Embryonic facial prominence (tissue), 1 donor: ENCODE results near the gene ACACB.

Source experiments
- DNase-seq: peaks from one replicate; pipeline ENCODE4 v3.0.0-alpha.2; 2016; ENCODE audit errors: extremely low spot score

ACACB gene

DNA sequence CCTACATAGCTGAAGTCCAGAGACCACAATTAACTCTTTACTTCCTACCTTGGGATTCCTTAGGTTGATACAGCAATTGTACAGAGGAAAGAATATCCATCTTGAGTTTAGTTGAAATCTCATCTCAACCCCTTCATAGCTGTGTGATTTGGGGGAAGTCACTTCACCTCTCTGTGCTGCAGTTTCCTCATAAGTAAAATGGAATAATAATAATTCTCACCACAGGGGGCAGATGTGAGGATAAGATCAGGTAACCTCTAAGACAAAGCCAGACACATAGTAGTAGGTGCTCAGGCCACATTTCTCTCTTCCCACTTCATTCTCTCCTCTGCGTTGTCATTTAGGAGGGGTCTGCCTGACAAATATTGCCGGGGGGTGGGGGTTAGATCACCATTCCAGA lies 186.0 kb downstream of the ACACB start:
- DNase-seq, result no peak

DNA sequence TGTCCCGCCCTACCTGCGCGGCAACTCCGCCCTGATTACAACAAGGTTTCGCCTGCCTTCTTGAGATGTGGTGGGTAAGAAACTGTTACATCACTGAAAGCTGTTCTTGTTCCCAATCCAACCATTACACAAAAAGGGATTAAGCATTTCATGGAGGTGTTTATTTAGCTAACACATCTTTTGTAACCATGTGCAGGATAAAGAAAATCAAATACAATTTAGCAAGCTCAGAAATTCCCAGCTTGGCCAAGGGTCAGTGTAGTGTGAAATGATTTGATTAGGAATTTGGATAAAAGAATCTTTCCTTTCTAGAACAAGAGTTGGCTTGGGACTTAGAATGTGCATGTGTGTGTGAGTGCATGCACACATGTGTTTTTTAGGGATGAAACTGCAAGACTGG lies 186.4 kb downstream of the ACACB start:
- DNase-seq, result no peak

DNA sequence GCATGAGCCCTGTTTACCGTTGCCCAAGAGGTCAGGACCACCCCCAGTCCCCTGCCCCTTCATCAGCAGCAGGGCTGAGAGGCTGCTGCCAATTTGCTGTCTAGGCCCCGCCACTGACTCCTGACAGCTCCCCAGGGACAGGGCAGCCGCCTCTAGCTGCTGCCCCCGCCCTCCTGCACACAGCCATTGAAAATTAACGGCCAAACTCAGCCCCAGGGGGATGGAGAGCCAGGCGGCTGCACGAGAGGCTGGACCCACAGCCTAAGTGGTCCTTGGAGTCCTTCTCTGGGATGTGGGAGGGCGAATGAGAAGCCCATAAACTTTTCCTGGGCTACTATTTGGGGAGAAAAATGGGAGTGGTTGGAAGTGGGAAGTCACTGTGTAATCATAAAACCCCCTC lies 188.1 kb downstream of the ACACB start:
- no peak for DNase-seq

DNA sequence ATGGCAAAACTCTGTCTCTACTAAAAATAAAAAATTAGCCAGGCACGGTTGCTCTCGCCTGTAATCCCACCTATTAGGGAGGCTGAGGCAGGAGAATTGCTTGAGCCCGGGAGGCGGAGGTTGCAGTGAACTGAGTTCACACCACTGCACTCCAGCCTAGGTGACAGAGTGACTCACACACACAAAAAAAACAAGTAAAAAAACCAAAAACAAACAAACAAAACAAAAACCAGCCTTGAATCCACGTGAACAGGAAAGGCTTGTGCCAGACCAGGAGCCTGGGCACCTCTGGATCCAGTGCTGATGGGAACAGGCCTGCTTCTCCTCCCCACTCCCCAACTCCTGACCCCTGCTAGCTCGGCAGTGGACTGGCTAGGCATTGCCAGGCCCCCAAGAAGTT lies 189.2 kb downstream of the ACACB start:
- no peak for DNase-seq

DNA sequence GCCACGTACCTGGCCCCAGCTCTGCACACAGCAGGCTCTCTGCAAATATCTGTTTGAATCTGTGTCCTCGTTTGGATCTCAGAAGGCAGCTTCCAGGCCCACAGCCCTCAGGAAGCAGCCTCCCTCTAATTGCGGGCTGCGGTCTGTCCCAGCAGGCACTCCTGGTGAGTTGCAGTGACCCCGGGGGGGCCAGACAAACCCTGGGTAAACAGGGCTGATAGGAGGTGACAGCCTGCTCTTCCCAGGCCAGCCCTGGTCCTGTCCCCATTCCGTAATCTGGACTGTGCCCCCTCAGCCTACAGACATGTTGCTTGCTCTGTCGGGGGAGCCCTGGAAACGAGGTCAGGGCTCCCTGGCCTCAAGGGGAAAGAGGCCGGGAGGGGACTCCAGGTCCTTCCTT lies 190.7 kb downstream of the ACACB start:
- DNase-seq, result no peak

DNA sequence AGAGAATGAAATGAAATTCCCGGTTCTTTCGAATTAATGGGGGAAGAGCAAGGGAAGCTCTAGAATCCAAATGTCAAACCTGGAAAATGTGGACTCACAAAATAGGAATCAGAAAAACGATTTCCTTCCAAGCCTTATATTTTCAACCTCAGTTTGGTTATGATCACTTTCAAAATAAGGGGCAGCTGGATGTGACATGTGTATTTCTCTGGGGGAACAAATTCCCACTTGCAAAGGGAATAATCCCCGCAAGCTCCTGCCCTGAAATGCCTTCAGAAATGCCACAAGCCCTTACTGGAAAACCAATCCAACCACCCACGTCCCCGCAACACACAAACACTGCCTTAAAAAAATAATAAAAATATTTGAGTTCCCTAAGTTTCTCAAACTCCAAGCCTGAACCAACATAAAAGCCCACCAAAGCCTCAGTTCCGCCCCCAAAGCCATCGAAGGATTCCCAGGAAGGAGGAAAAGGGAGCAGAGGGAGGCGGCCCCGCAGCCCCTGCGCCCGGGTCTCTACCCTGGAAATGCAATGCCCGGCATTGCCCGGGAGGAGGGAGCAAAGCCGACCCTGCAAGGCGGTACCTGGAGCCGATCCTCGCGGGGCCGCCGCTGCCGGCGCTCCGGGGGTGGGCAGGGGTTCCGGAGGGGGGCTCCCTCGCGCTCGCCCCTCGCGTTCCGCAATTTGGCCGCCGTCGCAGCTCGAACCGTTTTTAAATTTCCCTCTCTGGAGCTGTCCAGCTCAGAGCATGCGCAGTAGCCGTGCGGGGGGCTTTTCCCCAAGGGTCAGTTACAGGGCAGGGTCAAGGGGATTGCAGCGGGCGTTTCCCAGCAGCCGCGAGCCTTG lies 192.4 kb downstream of the ACACB start, which contains the start of gene FOXN4:
TSS of gene FOXN4 (minus strand) at position 751 of the 847 bp plus-strand sequence. CDS start 963 bp downstream, outside the sequence.
- DNase-seq, result no peak

DNA sequence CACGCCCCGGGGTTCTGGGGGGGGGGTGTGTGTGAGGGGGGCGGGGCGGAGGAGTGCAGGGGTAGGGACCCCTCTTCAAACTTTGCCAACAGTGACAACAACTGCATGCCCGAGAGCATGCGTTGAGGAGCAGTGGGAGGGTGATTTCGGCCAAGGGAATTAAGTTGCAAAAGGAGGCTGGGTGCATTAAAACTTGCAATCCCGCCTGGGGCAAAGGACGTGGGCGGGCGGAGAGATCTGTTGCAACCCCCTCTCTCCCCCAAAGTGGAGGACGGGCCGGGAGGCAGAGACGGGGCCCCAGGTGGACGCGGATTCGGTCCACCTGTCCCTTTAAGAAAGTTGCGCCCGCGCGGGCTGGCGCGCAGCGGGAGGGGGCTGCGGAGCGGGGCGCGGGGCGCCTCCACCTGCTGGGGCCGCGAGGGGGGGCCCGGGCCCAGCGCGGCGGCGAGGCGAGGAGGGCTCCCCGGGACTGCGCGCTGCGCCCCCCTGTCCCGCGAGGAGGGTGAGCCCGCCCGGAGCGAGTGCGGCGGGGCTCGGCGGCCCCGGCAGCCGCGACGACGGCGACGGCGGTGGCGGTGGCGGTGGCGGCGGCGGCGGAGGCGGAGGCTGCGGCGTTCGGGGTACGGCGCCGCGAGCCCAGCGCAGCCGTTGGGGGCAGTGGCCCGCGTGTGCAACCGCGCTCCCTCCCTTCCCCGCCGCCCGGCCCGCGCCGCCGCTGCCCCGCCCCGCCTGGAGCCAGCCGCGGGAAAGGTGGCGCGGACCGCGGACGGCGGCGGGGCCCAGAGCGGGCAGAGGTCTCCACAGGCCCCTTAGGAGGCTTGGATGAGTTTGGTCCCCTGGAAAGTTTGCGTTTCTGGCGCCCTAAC lies 193.2 kb downstream of the ACACB start:
- no peak for DNase-seq

DNA sequence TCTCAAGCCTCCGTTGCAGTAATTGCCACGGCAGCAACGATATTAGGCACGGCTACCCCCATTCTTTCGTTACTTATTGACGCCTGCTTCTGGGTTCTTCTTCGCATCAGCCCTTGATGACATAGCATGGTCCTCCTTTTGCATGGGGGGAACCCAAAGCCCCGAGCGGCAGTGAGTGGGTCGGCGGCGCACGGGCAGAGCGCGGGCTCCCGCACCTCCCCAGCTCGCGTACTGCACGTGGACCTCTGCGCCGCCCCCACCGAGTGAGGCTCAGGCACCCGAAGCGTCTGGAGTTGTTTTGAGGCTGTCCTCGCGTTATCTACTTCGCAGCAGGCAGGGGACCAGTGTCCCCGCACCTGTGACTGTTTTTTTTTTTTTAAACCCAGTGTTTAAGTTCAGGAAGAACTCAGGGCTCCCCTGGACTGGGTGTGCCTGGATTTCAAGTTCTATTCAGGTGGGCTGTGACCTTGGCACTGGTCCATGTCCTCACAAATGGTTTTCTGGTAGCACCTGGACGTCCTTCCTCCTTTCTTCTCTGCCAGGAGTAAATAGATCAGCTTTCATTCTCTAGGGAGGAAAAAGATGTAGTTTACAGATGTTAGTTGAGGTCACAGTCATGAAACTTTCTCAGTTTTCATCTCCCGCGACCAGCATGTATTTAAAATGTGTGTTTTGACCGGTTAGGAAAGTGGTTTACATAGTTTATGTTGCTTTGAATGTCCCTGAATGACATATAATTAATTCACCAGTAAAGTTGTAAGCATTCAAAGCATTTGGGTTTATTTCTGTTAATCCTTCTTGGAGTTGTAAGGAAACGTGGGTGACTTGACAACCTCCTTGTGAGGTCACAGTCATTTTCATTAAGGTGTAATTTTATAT lies 194.1 kb downstream of the ACACB start:
- no peak for DNase-seq
